ENCODE data around the gene CRHR2.

The CRHR2 gene

GRCh38 chr7:30618080-30618676 lies 64.1 kb downstream of the CRHR2 start:
- DNase-seq (ENCODE audit: low read depth): no peak

- DNase-seq (ENCODE audit: low read depth): no peak
Observed at GRCh38 chr7:30617359-30617758, 64.9 kb downstream of the CRHR2 start.

- no peak for DNase-seq (ENCODE audit: low read depth)
Observed at GRCh38 chr7:30616318-30616717, 65.9 kb downstream of the CRHR2 start.

GRCh38 chr7:30613366-30614325 lies 68.6 kb downstream of the CRHR2 start:
- DNase-seq (ENCODE audit: low read depth): no peak

- no peak for DNase-seq (ENCODE audit: low read depth)
Observed at GRCh38 chr7:30612658-30613265, 69.5 kb downstream of the CRHR2 start.

- DNase-seq (ENCODE audit: low read depth): no peak
Observed at GRCh38 chr7:30605832-30606231, 76.4 kb downstream of the CRHR2 start.

- DNase-seq (ENCODE audit: low read depth): no peak
Observed at GRCh38 chr7:30604901-30605300, 77.4 kb downstream of the CRHR2 start.

Measured in stimulated activated CD8-positive, alpha-beta memory T cell treated with anti-CD3 and anti-CD28 coated beads, Interleukin-4, amount 100 ng/mL, for 24 hours (primary cell).